Fibroblast of the conjunctiva (primary cell): Measurements from ENCODE around the gene CHST5.
"Not testable (repeated sequence)": the region's sequence is repeated elsewhere in the genome, so short reads cannot be mapped to it uniquely, and the experiment has no call there.

Source experiments
- DNase-seq: peaks from one replicate; pipeline ENCODE4 v3.0.0-alpha.2; 2010; ENCODE audit warnings: low read depth

CHST5 gene

GRCh38 chr16:75506107-75506506 is 29.8 kb downstream of the CHST5 start:
- no peak for DNase-seq

GRCh38 chr16:75503801-75504200 is 32.1 kb downstream of the CHST5 start:
- DNase-seq = no peak

- DNase-seq = no peak
Measured at GRCh38 chr16:75502916-75503605, 32.8 kb downstream of the CHST5 start.

- DNase-seq = peak; percentile 54
Measured at GRCh38 chr16:75501820-75502219, 34.1 kb downstream of the CHST5 start.

- no peak for DNase-seq
Measured at GRCh38 chr16:75501359-75501758, 34.5 kb downstream of the CHST5 start.

- DNase-seq = not testable (repeated sequence)
Measured at GRCh38 chr16:75498605-75499322, 37.1 kb downstream of the CHST5 start.

- no peak for DNase-seq
Measured at GRCh38 chr16:75497558-75497957, 38.4 kb downstream of the CHST5 start.

GRCh38 chr16:75495076-75495674 is 40.7 kb downstream of the CHST5 start, which contains the start of gene CHST6:
CHST6 (minus strand) TSS chr16:75495441; CDS start chr16:75479828, 15,613 bp downstream.
- DNase-seq = no peak

GRCh38 chr16:75494661-75495075 is 41.2 kb downstream of the CHST5 start:
- DNase-seq = no peak

GRCh38 chr16:75494184-75494583 is 41.7 kb downstream of the CHST5 start:
- no peak for DNase-seq

GRCh38 chr16:75491876-75492275 is 44.0 kb downstream of the CHST5 start:
- no peak for DNase-seq

GRCh38 chr16:75488322-75488721 is 47.6 kb downstream of the CHST5 start:
- DNase-seq = no peak

- DNase-seq = no peak
Measured at GRCh38 chr16:75486676-75487313, 49.1 kb downstream of the CHST5 start.

GRCh38 chr16:75486014-75486675 is 49.8 kb downstream of the CHST5 start:
- no peak for DNase-seq

- no peak for DNase-seq
Measured at GRCh38 chr16:75485230-75486013, 50.5 kb downstream of the CHST5 start.

- no peak for DNase-seq
Measured at GRCh38 chr16:75483222-75483621, 52.7 kb downstream of the CHST5 start.

- DNase-seq = no peak
Measured at GRCh38 chr16:75482434-75483205, 53.3 kb downstream of the CHST5 start.

GRCh38 chr16:75481475-75481874 is 54.4 kb downstream of the CHST5 start:
- DNase-seq = no peak

GRCh38 chr16:75479421-75479990 is 56.4 kb downstream of the CHST5 start:
- no peak for DNase-seq
